ENCODE data around the gene MTFR2.

The MTFR2 gene

GRCh38 chr6:136249811-136250685 is at the start of gene MTFR2:
Gene MTFR2 (minus strand): TSS chr6:136250311. CDS start chr6:136249099, 1,212 bp downstream.
- peak; percentile 90 for DNase-seq

- DNase-seq, result no peak
Measured at GRCh38 chr6:136294621-136295020, 44.5 kb upstream of the MTFR2 start.

GRCh38 chr6:136290410-136291010 is 40.4 kb upstream of the MTFR2 start:
- peak; percentile 82 for DNase-seq

DNA sequence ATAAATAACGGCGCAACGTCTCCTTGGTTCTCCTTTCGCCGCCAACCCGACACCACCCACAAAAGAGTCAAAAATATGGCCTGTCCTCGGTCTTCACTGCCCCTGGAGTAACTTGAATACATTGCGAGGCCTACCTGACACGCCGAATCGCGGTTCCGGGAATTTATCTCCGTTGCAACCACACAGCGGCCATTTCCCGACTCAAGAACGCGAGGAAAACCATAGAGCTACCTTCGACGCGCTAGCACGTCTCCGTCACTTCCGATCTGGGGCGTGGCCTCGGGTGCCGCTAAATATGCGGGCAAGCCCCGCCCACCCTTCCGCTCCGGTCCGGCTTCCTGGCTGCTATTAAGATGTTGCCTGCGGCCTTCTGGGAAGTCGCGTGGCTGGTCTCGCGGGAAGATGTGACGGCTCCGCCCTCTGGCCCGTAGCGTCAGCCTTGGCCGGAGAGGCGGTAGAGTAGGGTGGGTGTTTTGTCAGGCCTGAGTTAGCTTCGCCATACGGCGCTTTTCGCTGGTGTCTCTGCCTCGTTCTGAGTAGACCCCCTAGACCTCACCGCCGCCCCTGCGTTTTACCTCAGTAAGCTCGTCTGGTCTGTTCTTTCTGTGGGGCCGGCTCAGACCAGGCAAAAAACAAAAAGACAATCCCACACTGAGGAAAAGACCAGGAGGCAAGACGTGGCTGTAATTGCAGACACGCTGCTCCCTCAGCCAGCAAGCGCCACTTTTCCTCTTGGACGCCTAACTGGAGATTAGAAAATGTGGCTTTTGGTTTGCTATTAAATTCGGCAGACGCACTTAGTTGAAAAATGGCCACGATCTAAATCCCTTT is 39.7 kb upstream of the MTFR2 start, which contains the start of gene BCLAF1:
Gene BCLAF1, minus strand, starts transcription at position 268 of the 831 bp plus-strand sequence. CDS start 9,980 bp downstream, outside the sequence.
- DNase-seq, result peak; percentile 99

DNA sequence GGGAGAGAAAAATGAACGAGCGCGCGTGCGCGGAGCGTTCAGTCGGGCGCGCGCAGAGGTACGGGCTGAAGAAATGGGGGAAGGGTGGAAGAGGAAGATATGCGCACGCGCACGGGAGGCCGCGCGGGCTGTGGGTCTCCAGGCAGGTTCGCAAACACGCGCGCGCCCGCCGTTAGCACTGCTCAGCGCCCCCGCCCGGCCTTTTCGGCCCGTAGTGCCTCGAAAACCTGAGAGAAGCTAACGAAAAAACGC is 39.1 kb upstream of the MTFR2 start:
- peak; percentile 95 for DNase-seq

GRCh38 chr6:136288566-136289326 is 38.6 kb upstream of the MTFR2 start:
- peak; percentile 88 for DNase-seq

DNA sequence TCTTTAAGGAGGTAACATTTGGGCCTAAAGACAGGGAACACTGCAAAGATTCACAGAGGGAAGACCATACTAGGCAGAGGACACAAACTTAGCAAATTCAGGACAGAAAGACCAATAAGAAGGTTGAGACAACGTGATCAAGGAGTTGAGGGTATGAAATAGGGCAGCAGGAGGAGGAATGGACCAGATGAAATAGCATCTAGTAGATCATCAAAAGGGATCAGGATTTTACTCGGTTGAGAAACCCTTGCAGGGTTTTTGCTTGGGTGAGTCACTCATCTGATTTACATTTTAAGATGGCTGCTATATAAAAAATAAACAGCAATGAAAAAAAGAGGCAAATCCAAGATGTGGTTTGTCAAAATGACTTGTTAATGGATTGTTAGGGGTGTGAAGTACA is 34.8 kb upstream of the MTFR2 start:
- no peak for DNase-seq

DNA sequence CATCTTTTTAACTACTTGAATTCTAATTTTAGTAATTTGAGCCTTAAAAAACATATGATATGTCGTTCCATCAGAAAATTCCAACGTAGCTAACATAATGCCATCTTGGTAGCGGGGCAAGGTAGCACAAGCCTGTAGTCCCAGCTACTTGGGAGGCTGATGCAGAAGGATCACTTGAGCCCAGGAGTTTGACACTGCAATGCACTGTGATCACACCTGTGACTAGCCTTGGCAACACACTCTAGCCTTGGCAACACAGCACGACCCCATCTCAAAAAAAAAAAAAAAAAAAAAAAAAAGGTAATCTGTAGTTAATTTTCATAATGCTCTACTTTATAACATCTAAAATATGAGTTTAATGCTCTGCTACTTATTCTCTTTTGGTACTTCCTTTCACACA is 32.8 kb upstream of the MTFR2 start:
- no peak for DNase-seq

- no peak for DNase-seq
Measured at GRCh38 chr6:136280032-136280609, 30.0 kb upstream of the MTFR2 start.

- DNase-seq, result no peak
Measured at GRCh38 chr6:136274062-136274461, 24.0 kb upstream of the MTFR2 start.

- no peak for DNase-seq
Measured at GRCh38 chr6:136265101-136265500, 15.0 kb upstream of the MTFR2 start.

DNA sequence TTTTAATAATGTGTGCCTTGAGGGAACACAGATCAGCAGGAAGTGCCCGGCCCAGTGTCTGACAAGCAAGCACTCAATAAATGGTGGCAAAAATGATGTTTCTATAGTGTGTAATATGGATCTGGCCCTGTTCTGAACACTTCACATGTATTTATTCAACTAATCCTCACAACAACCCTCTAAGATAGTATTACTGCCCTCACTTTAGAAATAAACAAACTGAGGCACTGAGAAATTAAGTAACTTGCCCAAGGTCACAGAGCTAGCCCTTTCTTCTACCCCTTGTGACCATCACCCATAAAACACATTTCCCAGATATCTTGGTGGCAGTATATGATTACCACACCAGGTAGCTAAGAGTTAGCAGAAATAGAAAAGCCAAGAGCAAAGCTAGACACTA is 12.8 kb upstream of the MTFR2 start:
- no peak for DNase-seq

DNA sequence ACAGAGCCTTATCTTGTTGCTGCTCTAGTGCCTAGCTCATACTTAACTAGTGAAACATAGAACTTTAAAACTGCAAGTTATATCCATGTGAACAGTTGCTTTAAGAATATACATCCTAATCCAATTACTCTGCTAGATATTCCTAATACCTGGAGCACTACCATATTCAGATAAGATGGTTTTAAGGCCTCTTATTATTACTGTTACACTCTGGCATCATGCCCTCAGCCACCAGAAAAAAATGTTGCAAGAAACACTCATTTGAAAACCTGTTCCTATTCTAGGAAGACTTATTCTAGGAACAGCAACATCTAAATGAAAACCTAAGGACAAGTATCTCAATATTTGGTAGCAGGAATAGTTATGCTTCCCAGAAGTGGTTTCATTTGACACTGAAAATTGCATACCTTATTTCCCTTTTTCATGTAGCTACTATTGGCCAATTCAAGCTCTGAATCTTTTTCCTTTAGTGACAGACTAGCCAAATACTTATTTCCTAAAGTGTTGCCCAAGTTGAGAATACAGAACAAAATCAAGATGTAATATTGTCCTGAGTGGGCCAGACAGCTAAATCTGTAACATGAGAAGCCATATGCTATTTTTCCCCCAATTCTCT is 4.8 kb upstream of the MTFR2 start:
- DNase-seq, result no peak

- no peak for DNase-seq
Measured at GRCh38 chr6:136253734-136254133, 3.6 kb upstream of the MTFR2 start.

- no peak for DNase-seq
Measured at GRCh38 chr6:136252441-136252840, 2.3 kb upstream of the MTFR2 start.

DNA sequence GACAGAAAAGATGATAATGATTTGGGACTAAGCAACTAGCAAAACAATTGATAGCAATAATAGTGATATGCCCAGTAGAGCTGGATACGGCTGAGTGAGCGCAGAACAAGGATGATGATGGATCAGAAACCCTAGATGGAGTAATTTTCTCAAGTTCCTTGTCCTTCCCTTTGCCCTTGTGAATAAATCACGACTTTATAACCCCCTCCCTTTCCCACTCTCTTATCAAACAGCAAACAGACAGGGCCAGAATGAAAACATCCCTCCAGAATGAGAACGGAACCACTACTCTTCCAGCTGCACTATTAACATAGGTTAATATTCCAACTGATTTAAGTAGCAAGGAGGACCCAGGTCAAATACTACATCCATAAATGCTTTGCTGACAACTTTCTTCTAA is 1.3 kb upstream of the MTFR2 start:
- DNase-seq, result no peak

DNA sequence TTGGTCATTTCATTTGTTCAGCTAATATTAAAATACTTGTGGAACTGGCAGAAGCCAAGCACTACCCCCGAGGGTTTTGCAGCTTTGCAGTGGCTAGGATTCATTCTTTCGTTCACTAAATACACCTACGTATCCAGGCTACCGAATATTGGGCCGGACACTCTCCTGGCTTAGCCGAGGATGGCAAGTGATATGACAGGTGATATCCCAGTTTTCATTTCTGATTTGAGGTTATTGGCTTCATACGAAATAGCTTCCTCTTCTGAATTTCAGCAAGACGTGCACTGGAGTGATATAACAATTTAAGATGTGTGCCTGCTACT is 536 bp upstream of the MTFR2 start:
- DNase-seq, result no peak

DNA sequence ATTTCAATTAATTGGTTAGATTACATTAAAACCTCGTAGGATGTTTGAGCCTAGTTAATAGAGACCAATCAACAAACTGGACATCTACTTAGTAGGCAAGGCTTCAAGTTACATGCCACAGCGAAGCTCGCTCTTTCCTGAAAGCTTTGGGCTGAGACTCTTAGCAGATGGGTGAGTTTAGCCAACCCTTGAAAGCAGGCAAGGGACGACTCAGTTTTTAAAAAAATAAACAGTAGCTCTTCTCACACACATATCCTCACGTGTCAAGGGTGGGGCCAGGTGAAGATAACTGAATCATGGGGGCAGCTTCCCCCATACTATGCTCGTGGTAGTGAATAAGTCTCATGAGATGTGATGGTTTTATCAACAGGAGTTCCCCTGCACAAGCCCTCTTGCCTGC is 775 bp downstream of the MTFR2 start:
- DNase-seq, result no peak

- no peak for DNase-seq
Measured at GRCh38 chr6:136244061-136244616, 6.0 kb downstream of the MTFR2 start.

DNA sequence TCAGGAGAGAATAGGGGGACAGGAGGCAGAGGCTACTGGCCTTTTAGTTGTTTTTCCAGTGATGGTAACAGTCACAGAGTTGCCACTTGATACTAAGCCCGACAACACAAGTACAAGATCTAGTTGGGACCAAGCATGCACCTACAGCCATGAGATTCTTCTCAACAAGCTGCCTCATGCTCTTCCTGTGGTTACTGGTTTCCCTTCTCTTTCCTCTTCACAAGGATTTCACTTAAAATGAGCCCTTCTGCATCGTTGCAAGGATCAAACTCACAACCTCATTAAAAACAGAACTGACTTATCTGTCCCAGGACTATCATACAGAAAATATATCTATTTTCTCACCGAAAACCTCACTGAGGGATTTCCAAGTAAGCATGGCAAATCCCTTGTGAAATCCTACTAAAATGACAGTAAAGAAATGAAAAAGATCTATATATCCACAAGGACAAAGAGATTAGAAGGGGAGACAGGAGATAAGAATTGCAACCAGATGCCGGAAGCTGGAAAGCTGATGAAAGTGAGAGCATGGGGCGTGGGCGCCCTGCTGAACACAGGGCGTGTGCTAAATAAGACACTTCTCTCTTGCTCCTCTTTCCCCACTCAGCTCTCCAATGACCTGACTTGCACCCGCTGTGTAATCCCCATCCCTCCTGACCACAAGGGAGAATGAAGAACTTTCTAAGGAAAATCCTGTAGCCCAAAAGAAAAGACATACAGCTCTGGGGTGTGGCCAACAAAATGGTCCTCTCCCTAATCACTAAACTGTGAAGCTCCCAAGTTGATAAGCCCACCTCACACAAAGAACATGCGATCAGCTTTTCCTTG is 13.4 kb downstream of the MTFR2 start:
- DNase-seq, result no peak

GRCh38 chr6:136235233-136235564 is 14.9 kb downstream of the MTFR2 start:
- no peak for DNase-seq

Measured in activated CD8-positive, alpha-beta memory T cell treated with anti-CD3 and anti-CD28 coated beads, Interleukin-2, amount 50 U/mL, for 48 hours (primary cell).